ENCODE results near the gene SASH1. TPM values are rescaled to one million over a fixed set of nuclear protein-coding genes. Genes with fewer than 3 reads are reported as not detected.

The SASH1 gene
- total and polyA plus RNA-seq, 9 of the 15 experiments (the other 6 are each of a cell fraction or from before 2014, with no cell fraction given): 0.35 to 3.5 (median 1.6) TPM

DNA sequence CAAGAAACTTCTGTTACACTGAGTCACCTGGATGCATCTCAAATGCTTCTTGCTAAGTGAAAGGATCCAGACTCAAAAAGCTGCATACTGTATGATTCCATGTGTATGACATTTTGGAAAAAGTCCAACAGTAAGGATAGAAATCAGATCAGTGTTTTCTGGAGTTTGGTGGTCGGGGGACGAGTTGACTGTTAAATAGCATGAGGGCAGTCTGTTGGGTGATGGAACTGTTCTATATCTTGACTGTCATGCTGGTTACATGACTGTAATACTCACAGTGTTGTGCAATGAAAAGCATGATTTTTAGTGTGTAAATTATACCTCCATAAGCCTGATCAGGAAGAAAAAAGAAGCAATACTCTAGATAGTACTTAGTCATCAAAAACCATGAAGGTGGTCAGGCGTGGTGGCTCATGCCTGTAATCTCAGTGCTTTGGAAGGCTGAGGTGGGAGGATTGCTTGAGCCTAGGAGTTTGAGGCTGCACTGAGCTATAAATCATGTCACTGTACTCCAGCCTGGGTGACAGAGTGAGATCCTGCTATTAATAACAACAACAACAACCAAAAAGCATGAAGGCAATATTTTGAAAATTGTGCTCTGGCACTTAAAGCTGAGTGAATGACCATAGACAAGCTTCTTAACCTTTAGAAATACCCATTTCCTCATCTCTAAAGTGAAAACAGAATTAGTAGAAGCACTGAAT is 30.5 kb upstream of the SASH1 start (continued):
- TF ChIP-seq, protein P1, sequence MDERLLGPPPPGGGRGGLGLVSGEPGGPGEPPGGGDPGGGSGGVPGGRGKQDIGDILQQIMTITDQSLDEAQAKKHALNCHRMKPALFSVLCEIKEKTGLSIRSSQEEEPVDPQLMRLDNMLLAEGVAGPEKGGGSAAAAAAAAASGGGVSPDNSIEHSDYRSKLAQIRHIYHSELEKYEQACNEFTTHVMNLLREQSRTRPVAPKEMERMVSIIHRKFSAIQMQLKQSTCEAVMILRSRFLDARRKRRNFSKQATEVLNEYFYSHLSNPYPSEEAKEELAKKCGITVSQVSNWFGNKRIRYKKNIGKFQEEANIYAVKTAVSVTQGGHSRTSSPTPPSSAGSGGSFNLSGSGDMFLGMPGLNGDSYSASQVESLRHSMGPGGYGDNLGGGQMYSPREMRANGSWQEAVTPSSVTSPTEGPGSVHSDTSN (CRISPR knock-in tag; IDR thresholded peaks at IDR 0.05; ENCODE audit: low read depth): no peak
- TF ChIP-seq, protein P1 (tag; conservative IDR thresholded peaks at IDR 0.05; ENCODE audit: low read depth): peak; percentile 55
- TF ChIP-seq MEIS2 (IDR thresholded peaks at IDR 0.05; ENCODE audit: partially characterized antibody): peak; percentile 81
- TF ChIP-seq, protein P2, sequence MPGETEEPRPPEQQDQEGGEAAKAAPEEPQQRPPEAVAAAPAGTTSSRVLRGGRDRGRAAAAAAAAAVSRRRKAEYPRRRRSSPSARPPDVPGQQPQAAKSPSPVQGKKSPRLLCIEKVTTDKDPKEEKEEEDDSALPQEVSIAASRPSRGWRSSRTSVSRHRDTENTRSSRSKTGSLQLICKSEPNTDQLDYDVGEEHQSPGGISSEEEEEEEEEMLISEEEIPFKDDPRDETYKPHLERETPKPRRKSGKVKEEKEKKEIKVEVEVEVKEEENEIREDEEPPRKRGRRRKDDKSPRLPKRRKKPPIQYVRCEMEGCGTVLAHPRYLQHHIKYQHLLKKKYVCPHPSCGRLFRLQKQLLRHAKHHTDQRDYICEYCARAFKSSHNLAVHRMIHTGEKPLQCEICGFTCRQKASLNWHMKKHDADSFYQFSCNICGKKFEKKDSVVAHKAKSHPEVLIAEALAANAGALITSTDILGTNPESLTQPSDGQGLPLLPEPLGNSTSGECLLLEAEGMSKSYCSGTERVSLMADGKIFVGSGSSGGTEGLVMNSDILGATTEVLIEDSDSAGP (CRISPR knock-in tag; IDR thresholded peaks at IDR 0.05): no peak
- no peak for TF ChIP-seq ZC3H11A (IDR thresholded peaks at IDR 0.05; ENCODE audit: low read depth, low read length)
- TF ChIP-seq CHD2 (IDR thresholded peaks at IDR 0.05; ENCODE audit: low read depth, low read length): no peak
- TF ChIP-seq HLTF (IDR thresholded peaks at IDR 0.05): no peak
- no peak for TF ChIP-seq ZNF217 (CRISPR knock-in tag; IDR thresholded peaks at IDR 0.05)
- TF ChIP-seq FOXP1 (CRISPR knock-in tag; IDR thresholded peaks at IDR 0.05): no peak
- TF ChIP-seq, protein P3, sequence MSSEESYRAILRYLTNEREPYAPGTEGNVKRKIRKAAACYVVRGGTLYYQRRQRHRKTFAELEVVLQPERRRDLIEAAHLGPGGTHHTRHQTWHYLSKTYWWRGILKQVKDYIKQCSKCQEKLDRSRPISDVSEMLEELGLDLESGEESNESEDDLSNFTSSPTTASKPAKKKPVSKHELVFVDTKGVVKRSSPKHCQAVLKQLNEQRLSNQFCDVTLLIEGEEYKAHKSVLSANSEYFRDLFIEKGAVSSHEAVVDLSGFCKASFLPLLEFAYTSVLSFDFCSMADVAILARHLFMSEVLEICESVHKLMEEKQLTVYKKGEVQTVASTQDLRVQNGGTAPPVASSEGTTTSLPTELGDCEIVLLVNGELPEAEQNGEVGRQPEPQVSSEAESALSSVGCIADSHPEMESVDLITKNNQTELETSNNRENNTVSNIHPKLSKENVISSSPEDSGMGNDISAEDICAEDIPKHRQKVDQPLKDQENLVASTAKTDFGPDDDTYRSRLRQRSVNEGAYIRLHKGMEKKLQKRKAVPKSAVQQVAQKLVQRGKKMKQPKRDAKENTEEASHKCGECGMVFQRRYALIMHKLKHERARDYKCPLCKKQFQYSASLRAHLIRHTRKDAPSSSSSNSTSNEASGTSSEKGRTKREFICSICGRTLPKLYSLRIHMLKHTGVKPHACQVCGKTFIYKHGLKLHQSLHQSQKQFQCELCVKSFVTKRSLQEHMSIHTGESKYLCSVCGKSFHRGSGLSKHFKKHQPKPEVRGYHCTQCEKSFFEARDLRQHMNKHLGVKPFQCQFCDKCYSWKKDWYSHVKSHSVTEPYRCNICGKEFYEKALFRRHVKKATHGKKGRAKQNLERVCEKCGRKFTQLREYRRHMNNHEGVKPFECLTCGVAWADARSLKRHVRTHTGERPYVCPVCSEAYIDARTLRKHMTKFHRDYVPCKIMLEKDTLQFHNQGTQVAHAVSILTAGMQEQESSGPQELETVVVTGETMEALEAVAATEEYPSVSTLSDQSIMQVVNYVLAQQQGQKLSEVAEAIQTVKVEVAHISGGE (CRISPR knock-in tag; IDR thresholded peaks at IDR 0.05): no peak
- peak; percentile 57 for TF ChIP-seq ZNF316 (IDR thresholded peaks at IDR 0.05)
- no peak for TF ChIP-seq TCF7 (IDR thresholded peaks at IDR 0.05; ENCODE audit: borderline replicate concordance)
- TF ChIP-seq, protein P4, sequence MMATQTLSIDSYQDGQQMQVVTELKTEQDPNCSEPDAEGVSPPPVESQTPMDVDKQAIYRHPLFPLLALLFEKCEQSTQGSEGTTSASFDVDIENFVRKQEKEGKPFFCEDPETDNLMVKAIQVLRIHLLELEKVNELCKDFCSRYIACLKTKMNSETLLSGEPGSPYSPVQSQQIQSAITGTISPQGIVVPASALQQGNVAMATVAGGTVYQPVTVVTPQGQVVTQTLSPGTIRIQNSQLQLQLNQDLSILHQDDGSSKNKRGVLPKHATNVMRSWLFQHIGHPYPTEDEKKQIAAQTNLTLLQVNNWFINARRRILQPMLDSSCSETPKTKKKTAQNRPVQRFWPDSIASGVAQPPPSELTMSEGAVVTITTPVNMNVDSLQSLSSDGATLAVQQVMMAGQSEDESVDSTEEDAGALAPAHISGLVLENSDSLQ (IDR thresholded peaks at IDR 0.05): peak; percentile 72
- TF ChIP-seq, protein P5, sequence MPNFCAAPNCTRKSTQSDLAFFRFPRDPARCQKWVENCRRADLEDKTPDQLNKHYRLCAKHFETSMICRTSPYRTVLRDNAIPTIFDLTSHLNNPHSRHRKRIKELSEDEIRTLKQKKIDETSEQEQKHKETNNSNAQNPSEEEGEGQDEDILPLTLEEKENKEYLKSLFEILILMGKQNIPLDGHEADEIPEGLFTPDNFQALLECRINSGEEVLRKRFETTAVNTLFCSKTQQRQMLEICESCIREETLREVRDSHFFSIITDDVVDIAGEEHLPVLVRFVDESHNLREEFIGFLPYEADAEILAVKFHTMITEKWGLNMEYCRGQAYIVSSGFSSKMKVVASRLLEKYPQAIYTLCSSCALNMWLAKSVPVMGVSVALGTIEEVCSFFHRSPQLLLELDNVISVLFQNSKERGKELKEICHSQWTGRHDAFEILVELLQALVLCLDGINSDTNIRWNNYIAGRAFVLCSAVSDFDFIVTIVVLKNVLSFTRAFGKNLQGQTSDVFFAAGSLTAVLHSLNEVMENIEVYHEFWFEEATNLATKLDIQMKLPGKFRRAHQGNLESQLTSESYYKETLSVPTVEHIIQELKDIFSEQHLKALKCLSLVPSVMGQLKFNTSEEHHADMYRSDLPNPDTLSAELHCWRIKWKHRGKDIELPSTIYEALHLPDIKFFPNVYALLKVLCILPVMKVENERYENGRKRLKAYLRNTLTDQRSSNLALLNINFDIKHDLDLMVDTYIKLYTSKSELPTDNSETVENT (CRISPR knock-in tag; IDR thresholded peaks at IDR 0.05): no peak
- no peak for TF ChIP-seq ZNF282 (CRISPR knock-in tag; IDR thresholded peaks at IDR 0.05)
- TF ChIP-seq HNRNPK (IDR thresholded peaks at IDR 0.05; ENCODE audit: low read depth, low read length, poor library complexity, severe bottlenecking): no peak
